Measurements from ENCODE around the gene STX4. TPM values are rescaled to one million over a fixed set of nuclear protein-coding genes. Genes with fewer than 3 reads are reported as not detected.
A peak's percentile ranks its signal among the peaks of the same experiment; 100 is the strongest.

The STX4 gene
- total RNA-seq, 1 donor from 2014 or later = 58.7 TPM

DNA sequence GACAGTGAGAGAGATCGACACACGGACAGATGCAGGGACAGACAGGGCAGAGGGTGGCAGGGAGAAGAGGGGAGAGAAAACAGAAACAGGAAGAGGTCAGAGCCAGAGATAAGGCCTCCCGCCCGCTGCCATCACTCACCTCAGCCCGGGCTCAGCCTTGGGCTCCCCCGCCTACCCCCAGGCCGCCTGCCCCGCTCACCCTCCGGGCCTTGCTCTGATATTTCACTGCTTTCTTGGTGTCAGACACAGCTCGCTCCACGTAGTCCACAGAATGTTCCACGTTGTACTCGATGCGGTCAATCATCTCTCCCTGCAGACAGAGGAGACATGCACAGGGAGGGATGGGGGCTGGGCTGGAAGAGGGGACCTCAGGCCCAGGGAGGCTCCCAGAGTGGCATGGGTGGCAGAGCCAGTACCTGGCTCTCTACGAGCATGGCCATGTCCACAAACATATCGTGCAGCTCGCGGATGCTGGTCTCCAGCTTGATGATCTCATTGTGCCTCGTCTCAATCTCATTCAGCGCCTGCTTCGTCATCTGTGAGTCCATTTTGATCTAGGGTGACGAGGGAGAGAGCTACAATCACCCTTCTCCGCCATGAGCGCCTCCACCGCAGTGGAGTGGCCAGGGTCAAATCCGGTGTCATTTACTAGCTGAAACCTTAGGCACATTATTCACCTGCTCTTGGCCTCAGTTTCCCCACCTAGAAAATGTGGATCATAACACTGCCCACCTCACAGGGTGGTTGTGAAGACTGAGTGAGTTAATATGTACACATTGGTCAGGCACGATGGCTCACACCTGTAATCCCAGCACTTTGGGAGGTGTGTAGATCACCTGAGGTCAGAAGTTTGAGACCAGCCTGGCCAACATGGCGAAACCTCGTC is 40.2 kb upstream of the STX4 start:
- DNase-seq (ENCODE audit: low spot score) = no peak
- Mint-ChIP-seq H3K27ac (no peak overlapping the region), H3K27me3 (ENCODE audit: insufficient read depth) (peaks cover 5% of the 10 kb centered on the region), H3K9me3 (no peaks in the 10 kb centered on the region), H3K36me3 (ENCODE audit: low read depth) (no peaks in the 10 kb centered on the region), H3K4me1 (ENCODE audit: low read depth) (peaks cover 11% of the 10 kb centered on the region), H3K4me3 (no peak overlapping the region)
- intact Hi-C loops (cut with micrococcal nuclease) = no loop called here

DNA sequence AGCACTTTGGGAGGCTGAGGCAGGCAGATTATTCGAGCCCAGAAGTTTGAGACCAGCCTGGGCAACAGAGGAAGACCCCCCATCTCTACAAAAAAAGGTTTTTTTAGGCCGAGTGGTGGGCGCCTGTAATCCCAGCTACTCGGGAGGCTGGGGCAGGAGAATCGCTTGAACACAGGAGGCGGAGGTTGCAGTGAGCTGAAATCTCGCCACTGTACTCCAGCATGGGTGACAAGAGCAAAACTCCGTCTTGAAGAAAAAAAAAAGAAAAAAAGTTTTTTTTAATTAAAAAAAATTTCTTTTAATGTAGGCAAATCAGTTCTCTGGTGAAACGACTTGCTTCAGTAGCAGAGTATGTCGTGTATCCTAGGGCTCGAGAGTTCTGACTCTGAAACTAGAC is 37.4 kb upstream of the STX4 start:
- Mint-ChIP-seq H3K4me1 (ENCODE audit: low read depth) (peaks cover 11% of the 10 kb centered on the region), H3K9me3 (no peaks in the 10 kb centered on the region), H3K4me3 (peak overlapping the region; percentile 60), H3K27ac (no peak overlapping the region), H3K36me3 (ENCODE audit: low read depth) (no peaks in the 10 kb centered on the region), H3K27me3 (ENCODE audit: insufficient read depth) (peaks cover 14% of the 10 kb centered on the region)
- no peak for DNase-seq (ENCODE audit: low spot score)
- intact Hi-C loops (cut with micrococcal nuclease) = loop anchor here (2.0 to 5.0 kb wide), 2 partner anchors 121 to 873 kb away; partner anchors contain the start of gene KAT8

DNA sequence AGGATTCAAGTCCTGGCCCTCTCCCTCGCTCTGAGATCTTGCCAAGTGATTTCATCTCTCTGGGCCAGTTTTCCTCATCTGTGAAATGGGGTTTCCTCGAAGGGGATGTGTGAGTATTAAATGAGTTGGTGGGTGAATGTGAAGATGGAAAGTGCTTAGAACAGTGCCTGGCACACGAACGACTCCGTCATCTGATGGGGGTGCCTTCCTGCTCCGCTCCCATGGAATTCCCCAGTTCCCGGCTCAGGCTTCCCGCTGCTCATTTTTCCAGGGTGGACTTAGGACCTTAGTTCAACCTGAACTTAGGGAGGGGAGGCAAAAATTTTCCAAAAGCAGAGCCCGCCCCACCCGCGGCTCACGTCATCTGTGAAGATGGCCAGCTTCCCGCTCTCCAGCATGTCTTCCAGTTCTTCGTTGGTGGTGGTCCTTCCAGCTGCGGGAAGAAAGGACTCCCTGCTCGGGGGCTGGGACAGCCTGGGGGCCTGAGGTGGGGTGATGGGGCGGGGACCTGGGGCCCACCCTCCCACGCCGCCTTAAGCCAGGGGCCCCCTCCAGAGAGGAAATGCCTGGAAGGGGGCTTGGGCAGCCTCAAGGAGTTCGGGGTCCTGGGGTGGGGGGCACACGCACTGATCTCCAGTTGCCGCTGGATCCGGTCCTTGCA is 36.9 kb upstream of the STX4 start:
- no peak overlapping the region for H3K27ac Mint-ChIP-seq
- intact Hi-C loops (cut with micrococcal nuclease) = loop anchor here (5.0 kb wide), 1 partner anchor 121 kb away; the partner anchor contains the start of gene KAT8

DNA sequence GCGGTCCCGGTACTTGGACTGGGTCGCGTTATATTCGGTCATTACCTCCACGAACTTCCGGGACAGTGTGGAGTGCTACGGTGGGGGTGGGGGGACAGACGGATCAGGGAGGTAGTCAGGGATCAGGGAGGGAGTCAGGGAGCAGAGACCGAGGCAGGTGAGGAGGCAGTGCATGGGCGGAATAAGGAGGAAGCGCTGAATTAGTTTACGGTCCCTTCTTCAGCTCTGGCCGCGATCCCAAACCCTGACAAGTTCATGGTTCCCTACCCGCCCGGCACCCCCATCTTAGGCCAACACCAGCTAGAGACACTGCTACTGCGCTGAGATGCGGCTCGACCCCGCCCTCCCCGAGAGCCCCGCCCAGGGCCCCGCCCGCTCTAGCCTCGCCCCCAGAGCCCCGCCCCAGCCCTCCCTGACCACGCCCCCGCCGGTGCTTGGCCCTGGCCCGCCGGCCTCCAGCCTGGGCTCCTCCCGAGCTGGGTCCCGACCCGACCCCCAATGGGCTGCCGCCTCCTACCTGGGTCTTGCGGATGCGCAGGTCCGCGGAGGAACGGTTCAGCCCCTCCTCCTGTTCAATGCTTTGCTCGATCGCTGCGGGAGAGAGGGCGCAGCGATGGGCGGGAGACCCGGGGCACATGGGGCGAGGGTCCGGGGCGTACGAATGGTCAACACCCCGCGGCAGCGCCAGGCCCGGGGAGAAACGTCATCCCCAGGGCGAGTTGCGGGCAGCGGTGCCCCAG is 36.2 kb upstream of the STX4 start:
- peak; percentile 66 for DNase-seq (ENCODE audit: low spot score)
- H3K27ac Mint-ChIP-seq = peak overlapping the region; percentile 44
- H3K4me1 Mint-ChIP-seq (ENCODE audit: low read depth) = peaks cover 11% of the 10 kb centered on the region
- peaks cover 17% of the 10 kb centered on the region for H3K27me3 Mint-ChIP-seq (ENCODE audit: insufficient read depth)
- H3K36me3 Mint-ChIP-seq (ENCODE audit: low read depth) = no peaks in the 10 kb centered on the region
- H3K9me3 Mint-ChIP-seq = no peaks in the 10 kb centered on the region
- intact Hi-C loops (cut with micrococcal nuclease) = loop anchor here (1.0 to 5.0 kb wide), 7 partner anchors 12 to 145 kb away; partner anchors contain the start of genes HSD3B7, KAT8, SETD1A and STX4
- H3K4me3 Mint-ChIP-seq = peak overlapping the region; percentile 74

More for the DNA sequence above, 36.9 kb upstream of the STX4 start:
- Mint-ChIP-seq H3K27me3 (ENCODE audit: insufficient read depth) (peaks cover 16% of the 10 kb centered on the region), H3K4me1 (ENCODE audit: low read depth) (peaks cover 11% of the 10 kb centered on the region), H3K36me3 (ENCODE audit: low read depth) (no peaks in the 10 kb centered on the region), H3K9me3 (no peaks in the 10 kb centered on the region), H3K4me3 (peak overlapping the region; percentile 74)
- no peak for DNase-seq (ENCODE audit: low spot score)

DNA sequence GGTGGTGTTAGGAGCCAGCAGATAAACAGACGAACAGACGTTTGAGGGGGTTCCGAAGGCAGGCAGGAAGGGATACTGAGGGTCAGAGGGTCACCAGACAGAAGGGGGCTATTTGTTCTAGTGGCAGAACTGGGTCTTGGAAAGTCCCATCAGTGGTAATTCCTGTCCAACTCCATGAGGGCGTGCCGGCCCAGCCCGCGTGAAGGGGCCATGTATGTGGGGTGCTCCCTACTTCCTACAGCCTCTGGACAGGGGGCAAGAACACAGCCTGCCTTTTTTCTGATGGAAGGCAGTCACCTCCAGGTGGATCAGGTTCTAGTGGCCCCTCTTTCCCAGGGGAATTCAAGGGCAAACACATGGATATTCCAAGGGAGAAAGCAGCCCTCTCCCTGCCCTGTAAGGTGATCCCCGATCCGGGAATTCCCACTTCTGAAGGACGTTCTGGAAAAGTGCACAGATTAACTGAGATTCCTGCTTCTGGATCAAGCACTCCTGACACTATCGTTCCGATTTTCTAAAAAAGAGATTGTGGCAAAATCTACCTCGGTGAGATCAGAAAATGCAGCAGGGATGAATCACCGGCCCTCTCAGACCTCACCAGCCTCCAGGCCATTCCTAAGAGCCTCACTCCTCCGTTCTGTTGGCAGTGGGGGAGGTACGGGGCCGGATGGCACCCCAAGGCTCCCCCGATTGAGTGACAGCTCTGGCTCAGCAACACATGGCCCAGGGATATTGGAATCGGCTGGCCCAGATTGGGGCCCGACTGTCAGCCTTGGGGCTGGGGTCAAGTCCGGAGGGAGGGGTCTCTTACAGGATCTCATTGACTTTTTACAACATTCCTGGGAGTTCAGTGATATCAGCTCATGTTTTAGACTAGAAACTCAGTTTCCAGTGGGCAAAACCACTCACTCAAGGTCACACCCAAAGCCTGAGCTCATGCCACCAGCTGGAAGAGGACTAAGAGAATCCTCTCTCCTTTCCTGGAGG is 35.3 kb upstream of the STX4 start:
- H3K27ac Mint-ChIP-seq = no peak overlapping the region
- peaks cover 18% of the 10 kb centered on the region for H3K27me3 Mint-ChIP-seq (ENCODE audit: insufficient read depth)
- H3K4me1 Mint-ChIP-seq (ENCODE audit: low read depth) = peaks cover 11% of the 10 kb centered on the region
- H3K4me3 Mint-ChIP-seq = peak overlapping the region; percentile 64
- no peaks in the 10 kb centered on the region for H3K36me3 Mint-ChIP-seq (ENCODE audit: low read depth)
- intact Hi-C loops (cut with micrococcal nuclease) = loop anchor here (1.0 to 5.0 kb wide), 7 partner anchors 13 to 144 kb away; partner anchors contain the start of genes HSD3B7, KAT8, SETD1A and STX4
- DNase-seq (ENCODE audit: low spot score) = no peak
- H3K9me3 Mint-ChIP-seq = no peaks in the 10 kb centered on the region

DNA sequence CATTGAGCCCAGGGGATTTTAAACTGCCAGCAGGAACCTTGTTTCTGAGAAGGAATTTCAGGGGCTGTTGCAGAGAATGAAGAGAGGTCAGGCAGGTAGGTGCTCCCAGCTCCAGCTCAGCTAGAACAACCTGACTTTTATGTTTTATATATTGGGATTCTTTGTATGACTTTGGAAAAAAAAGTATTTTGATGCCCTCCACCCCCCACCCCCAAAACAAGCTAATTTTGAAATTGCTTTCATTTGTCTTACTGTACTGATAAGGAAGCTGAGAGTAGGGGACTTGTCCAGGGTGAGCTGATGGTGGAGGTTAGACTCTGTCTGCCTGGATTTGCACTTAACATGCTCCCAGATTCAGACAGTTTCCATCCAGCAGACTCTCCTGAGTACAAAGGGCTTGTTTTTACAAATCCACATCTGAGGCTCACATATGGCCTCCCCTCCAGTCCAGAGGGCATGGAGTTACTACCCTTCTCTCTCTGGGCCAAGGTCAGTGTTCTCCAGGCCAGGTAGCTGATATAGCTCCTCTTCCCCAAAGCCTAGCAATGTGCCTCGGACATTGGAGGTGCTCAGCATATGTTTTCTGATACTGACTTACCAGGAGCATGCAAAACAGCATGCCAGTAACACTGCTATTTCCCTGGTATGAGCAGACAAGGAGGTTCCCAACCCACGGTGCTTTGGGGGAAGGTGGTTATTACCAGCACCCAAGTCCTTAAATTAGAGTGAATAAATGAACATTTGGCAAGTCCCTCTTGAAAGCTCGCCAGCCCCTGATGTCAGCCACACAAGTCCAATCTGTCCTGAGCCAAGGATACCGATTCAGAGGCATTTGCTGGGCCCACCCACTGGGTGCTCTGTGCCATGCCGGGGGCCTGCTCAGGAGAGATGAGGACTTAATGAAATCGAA is 34.3 kb upstream of the STX4 start:
- H3K36me3 Mint-ChIP-seq (ENCODE audit: low read depth) = no peaks in the 10 kb centered on the region
- no peaks in the 10 kb centered on the region for H3K9me3 Mint-ChIP-seq

DNA sequence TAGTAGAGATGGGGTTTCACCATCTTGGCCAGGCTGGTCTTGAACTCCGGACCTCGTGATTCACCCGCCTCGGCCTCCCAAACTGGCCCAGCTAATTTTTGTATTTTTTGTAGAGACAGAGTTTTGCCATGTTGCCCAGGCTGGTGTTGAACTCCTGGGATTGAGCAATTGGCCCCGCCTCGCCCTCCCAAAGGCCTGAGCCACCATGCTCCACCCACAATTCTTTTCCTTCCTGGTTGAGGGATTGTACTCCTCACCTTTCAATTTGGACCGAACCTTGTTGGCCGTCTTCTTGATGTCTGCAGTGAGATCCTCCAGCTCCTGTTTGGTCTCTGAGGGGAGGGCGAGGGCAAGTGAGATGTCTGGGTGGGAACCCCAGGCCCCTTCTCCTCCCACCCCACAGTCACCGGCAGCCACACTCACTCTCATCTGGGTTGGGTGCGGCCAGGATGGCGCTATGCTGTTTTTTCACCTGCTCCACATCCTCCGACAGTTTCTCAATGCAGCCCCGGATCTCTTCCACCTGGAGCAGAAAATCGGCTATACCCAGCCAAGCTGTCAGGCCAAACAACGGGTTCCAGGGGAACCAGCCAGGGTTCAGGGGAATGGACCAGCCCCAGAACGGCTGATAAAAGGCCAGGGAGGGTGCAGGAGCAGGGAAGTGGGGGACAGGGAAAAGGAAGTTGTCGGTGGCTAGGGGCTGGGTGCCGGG is 32.5 kb upstream of the STX4 start:
- Mint-ChIP-seq H3K4me3 (no peak overlapping the region), H3K27ac (no peak overlapping the region), H3K27me3 (ENCODE audit: insufficient read depth) (peaks cover 23% of the 10 kb centered on the region), H3K4me1 (ENCODE audit: low read depth) (peaks cover 5% of the 10 kb centered on the region), H3K36me3 (ENCODE audit: low read depth) (no peaks in the 10 kb centered on the region), H3K9me3 (no peaks in the 10 kb centered on the region)
- intact Hi-C loops (cut with micrococcal nuclease) = no loop called here
- DNase-seq (ENCODE audit: low spot score) = no peak

More for the DNA sequence above, 34.3 kb upstream of the STX4 start:
- no peak overlapping the region for H3K27ac Mint-ChIP-seq
- no peak overlapping the region for H3K4me3 Mint-ChIP-seq
- H3K27me3 Mint-ChIP-seq (ENCODE audit: insufficient read depth) = peaks cover 18% of the 10 kb centered on the region
- intact Hi-C loops (cut with micrococcal nuclease) = loop anchor here (5.0 kb wide), 1 partner anchor 118 kb away; the partner anchor contains the start of gene KAT8
- DNase-seq (ENCODE audit: low spot score) = no peak
- H3K4me1 Mint-ChIP-seq (ENCODE audit: low read depth) = peaks cover 11% of the 10 kb centered on the region

DNA sequence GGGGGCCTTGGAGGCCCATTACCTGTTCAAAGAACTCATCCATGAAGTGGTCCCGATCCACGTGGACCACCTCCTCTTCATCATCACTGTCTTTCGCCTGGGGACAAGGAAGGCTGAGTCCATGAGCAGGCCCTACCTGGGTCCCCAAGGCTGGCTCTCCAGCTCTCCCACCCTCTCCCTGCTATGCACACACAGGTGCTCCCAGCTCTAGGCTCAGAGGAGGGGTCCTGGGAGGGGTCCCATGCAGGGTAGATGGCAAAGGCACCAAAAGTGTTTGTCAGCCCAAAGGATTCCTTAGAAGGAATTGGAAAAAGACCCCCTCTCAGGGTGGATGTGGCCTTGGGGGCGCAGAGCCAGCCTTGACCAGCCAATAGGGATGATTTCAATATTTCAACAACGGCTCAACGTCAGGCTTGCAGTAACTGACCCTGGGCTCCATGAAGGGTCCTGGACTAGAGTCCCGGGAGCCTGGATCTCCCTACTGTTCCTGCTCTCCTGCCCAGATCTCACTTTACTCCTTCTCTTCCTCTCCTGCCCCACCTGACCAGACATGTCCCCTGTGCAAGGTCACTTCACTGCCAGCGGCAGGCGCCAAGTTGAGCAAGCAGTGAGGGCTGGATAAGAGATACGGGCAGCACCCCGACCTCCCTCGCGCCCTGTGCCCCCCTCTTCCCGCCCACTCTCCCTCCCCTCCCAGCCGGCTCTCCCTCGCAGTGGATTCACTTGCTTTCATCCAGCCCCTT is 31.7 kb upstream of the STX4 start:
- no peak for DNase-seq (ENCODE audit: low spot score)
- Mint-ChIP-seq H3K9me3 (no peaks in the 10 kb centered on the region), H3K27ac (no peak overlapping the region), H3K4me3 (no peak overlapping the region), H3K27me3 (ENCODE audit: insufficient read depth) (peaks cover 25% of the 10 kb centered on the region), H3K4me1 (ENCODE audit: low read depth) (no peaks in the 10 kb centered on the region), H3K36me3 (ENCODE audit: low read depth) (no peaks in the 10 kb centered on the region)
- intact Hi-C loops (cut with micrococcal nuclease) = no loop called here

DNA sequence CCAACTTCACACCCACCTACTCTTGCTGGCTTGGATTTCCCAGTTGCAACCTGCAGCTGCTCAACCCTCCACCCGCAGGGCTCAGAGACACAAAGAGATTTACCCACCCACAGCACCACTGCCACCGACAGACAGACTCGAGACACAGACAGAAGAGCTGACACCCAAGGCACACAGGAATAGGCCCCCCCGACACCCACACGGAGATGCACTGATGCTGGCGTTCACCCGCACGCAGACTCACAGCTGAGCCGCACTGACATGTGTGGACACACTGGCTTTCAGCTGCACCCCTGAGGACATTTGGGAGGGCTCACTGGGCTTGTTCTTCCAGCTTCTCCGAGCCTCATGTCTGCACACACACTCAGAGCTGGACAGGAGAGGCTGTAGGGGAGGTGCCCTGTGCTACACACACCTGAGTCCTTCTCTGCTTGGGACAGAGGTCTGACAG is 31.1 kb upstream of the STX4 start:
- no peak overlapping the region for H3K27ac Mint-ChIP-seq
- H3K9me3 Mint-ChIP-seq = no peaks in the 10 kb centered on the region
- no peaks in the 10 kb centered on the region for H3K4me1 Mint-ChIP-seq (ENCODE audit: low read depth)
- peaks cover 27% of the 10 kb centered on the region for H3K27me3 Mint-ChIP-seq (ENCODE audit: insufficient read depth)
- no peak overlapping the region for H3K4me3 Mint-ChIP-seq
- H3K36me3 Mint-ChIP-seq (ENCODE audit: low read depth) = no peaks in the 10 kb centered on the region
- intact Hi-C loops (cut with micrococcal nuclease) = no loop called here
- DNase-seq (ENCODE audit: low spot score) = no peak

DNA sequence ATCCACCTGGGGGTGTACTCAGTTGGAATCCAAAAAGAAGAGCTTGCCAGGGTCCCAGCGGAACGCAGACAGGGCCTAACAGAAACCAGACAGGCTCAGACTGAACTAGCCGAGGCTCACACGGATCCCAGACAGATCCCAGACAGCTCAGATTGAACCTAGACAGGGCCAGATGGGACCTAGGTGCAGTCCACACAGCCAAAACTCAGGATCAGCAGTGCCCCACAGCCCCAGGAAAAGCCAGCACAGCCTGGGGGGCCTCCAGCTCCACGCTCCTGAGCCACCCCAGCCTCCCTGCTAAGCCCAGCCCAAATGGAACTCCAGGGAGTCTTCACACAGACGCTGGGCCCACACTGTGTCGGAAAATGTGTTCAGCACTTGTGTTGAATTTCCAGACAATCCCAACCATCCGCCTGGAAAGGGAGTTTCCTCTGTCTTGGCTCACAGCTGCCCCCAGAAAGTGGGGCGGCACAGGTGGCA is 30.5 kb upstream of the STX4 start:
- DNase-seq (ENCODE audit: low spot score) = no peak
- intact Hi-C loops (cut with micrococcal nuclease) = no loop called here
- H3K36me3 Mint-ChIP-seq (ENCODE audit: low read depth) = no peaks in the 10 kb centered on the region
- no peak overlapping the region for H3K4me3 Mint-ChIP-seq
- H3K4me1 Mint-ChIP-seq (ENCODE audit: low read depth) = no peaks in the 10 kb centered on the region
- H3K27me3 Mint-ChIP-seq (ENCODE audit: insufficient read depth) = peaks cover 26% of the 10 kb centered on the region
- H3K9me3 Mint-ChIP-seq = no peaks in the 10 kb centered on the region
- no peak overlapping the region for H3K27ac Mint-ChIP-seq

Measured in activated T-helper 1 cell treated with anti-CD3 and anti-CD28 coated beads, Interleukin-12 subunit alpha, Interleukin-12 subunit beta, Interleukin-2, Interleukin-4 antibody, amounts not matched to agents 30 ng/mL and 10 ng/mL and 1 ng/mL, durations not matched to agents 14 hours and 24 hours and 36 hours (primary cell).